Cardiac muscle cell (in vitro differentiated cells and primary cell): ENCODE results near the gene ATP6V1C2. TPM values are rescaled to one million over a fixed set of nuclear protein-coding genes. Genes with fewer than 3 reads are reported as not detected.

Source experiments
- DNase-seq, 2 donors: peaks; one replicate each; pipeline versions ENCODE4 v3.0.0 to v3.0.0-alpha.2; 2010 to 2017; ENCODE audit warnings: low read depth in 1 of 2, low spot score in 1 of 2
- H3K27ac ChIP-seq: fragments of 200-600 bp; sonication (generic); 2 replicates; pipeline ENCODE4 v1.5.1; 2016
- H3K27me3 ChIP-seq: fragments of 200-600 bp; sonication (generic); 2 replicates; pipeline ENCODE4 v1.6.0; 2016; ENCODE audit warnings: control low read depth
- H3K36me3 ChIP-seq: fragments of 200-600 bp; sonication (generic); 2 replicates; pipeline ENCODE4 v1.5.1; 2016; ENCODE audit warnings: control low read depth
- H3K4me1 ChIP-seq: fragments of 200-600 bp; sonication (generic); 2 replicates; pipeline ENCODE4 v1.8.1; 2017; ENCODE audit warnings: low read depth, mild to moderate bottlenecking, mixed run types
- H3K4me3 ChIP-seq: fragments of 200-600 bp; sonication (generic); 2 replicates; pipeline ENCODE4 v1.5.1; 2016; ENCODE audit warnings: mild to moderate bottlenecking
- H3K9me3 ChIP-seq: fragments of 200-600 bp; sonication (generic); 2 replicates; pipeline ENCODE4 v1.5.1; 2017; ENCODE audit warnings: low read depth, mild to moderate bottlenecking, control low read depth
- CTCF ChIP-seq: IDR thresholded peaks from 2 replicates; pipeline ENCODE4 v1.5.1; 2012; ENCODE audit warnings: low read depth, mild to moderate bottlenecking, low read length
- polyA plus RNA-seq: library from polyadenylated mRNA; unstranded; fragments of >200 nt; fragmentation: Nextera tagmentation; extraction: Ambion mirVana; gene quantifications from 2 replicates; pipeline ENCODE4 v1.2.1, GENCODE V29; 2016
- total RNA-seq: library from RNA; depleted of rRNA; stranded (reverse); fragments of >200 nt; gene quantifications from 2 replicates; pipeline ENCODE4 v1.2.3, GENCODE V29; 2016

Gene ATP6V1C2
- total and polyA plus RNA-seq, 2 experiments from 2014 or later: 0.06 to 1.1 TPM

- H3K4me1 ChIP-seq: no peaks in the 10 kb centered on the region
- H3K36me3 ChIP-seq: peaks cover 56% of the 10 kb centered on the region
- no peak for DNase-seq
- TF ChIP-seq CTCF: no peak
- no peak overlapping the region for H3K4me3 ChIP-seq
- no peak overlapping the region for H3K27ac ChIP-seq
- H3K9me3 ChIP-seq: no peaks in the 10 kb centered on the region
- H3K27me3 ChIP-seq: no peaks in the 10 kb centered on the region
These were observed 62.0 kb downstream of the ATP6V1C2 start for GRCh38 chr2:10783421-10783820.

DNA sequence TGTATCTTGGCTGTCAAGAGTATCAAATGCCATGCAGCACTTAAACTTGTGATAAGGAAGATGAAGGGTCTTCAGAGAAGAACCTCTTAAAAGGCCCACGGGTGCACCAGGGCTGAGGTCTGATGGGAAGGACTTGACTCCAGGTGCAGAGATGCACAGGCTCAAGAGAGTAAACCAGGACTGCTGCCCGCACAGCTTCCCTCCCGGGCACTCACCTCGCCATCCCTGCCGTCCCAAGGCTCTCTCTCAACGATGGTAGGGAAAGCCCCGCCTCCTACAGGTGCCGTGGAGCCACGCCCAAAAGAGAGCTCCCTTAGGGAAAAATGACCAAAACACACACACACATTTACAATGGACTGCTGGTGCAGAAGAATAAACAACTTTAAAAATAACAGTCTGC, 63.3 kb downstream of the ATP6V1C2 start:
- no peaks in the 10 kb centered on the region for H3K9me3 ChIP-seq
- H3K4me1 ChIP-seq: no peaks in the 10 kb centered on the region
- H3K27ac ChIP-seq: peak overlapping the region; percentile 37
- DNase-seq: no peak
- no peaks in the 10 kb centered on the region for H3K27me3 ChIP-seq
- no peak for TF ChIP-seq CTCF
- H3K36me3 ChIP-seq: peaks cover 69% of the 10 kb centered on the region
- H3K4me3 ChIP-seq: no peak overlapping the region

DNA sequence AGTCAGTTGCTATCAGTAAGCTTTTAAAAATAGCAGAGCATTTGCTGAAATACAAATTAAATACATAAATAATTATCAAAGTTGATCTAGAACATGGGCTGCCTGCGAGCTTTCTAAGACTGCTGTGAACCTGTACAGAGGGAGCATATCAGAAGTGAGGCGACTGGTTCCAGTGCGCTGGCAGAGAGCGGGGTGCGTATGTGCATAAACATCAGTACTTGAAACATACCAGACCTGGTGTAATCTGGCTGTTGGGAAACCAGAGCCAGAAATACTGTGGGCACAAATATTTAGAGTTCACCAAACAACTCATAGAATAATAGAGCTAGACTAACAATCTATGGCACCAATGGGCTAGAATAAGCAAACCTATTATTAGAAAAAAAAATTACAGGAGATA, 63.8 kb downstream of the ATP6V1C2 start:
- H3K4me1 ChIP-seq: no peaks in the 10 kb centered on the region
- no peak for DNase-seq
- peaks cover 73% of the 10 kb centered on the region for H3K36me3 ChIP-seq
- no peaks in the 10 kb centered on the region for H3K9me3 ChIP-seq
- TF ChIP-seq CTCF: no peak
- H3K27me3 ChIP-seq: no peaks in the 10 kb centered on the region
- no peak overlapping the region for H3K4me3 ChIP-seq
- peak overlapping the region; percentile 37 for H3K27ac ChIP-seq

- no peak for DNase-seq
- Histone ChIP-seq H3K27ac (no peak overlapping the region), H3K36me3 (peaks cover 75% of the 10 kb centered on the region), H3K4me3 (no peak overlapping the region), H3K27me3 (no peaks in the 10 kb centered on the region), H3K9me3 (no peaks in the 10 kb centered on the region), H3K4me1 (no peaks in the 10 kb centered on the region)
- no peak for TF ChIP-seq CTCF
These were observed 65.0 kb downstream of the ATP6V1C2 start for GRCh38 chr2:10786240-10786982.

DNA sequence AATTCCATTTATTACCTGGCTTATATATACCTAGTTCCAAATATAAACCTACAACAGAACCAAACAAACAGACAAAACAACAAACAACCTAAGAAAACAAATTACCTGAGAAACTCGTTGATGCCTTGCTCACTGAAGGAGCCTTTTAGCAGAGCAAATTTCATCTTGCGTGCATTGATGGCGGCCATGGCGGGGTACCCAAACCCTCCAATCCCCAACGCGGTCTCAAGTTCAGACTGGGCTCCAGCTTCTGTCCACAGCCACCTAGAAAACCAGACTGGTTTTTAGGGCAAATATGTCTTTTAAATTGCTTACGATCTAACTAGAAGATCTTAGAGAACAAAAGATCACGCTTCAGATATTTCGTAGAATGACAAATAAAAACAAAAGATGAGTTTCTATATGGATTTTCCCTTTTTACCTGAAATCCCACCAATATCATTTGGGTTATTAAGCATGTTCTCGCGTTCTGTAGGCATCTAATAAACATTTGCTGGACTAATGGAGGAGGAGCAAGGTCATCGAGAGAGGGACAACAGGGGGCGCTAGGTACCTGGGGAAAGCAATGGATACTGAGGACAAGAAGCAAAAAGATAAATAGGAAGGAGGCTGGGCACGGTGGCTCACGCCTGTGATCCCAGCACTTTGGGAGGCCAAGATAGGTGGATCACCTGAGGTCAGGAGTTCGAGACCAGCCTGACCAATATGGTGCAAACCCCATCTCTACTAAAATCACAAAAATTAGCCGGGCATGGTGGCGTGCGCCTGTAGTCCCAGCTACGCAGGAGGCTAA, 65.9 kb downstream of the ATP6V1C2 start:
- H3K9me3 ChIP-seq: no peaks in the 10 kb centered on the region
- peaks cover 72% of the 10 kb centered on the region for H3K36me3 ChIP-seq
- no peak overlapping the region for H3K27ac ChIP-seq
- no peaks in the 10 kb centered on the region for H3K27me3 ChIP-seq
- H3K4me3 ChIP-seq: no peak overlapping the region
- H3K4me1 ChIP-seq: peaks cover 7% of the 10 kb centered on the region
- peak; percentile 32 for TF ChIP-seq CTCF
- peak in 1 of 2 donors; percentile 9 for DNase-seq
